NCI-H1930 (cell line): ENCODE measurements around the gene RAB34.
A peak's percentile ranks its signal among the peaks of the same experiment; 100 is the strongest.
"Not testable (repeated sequence)": the region's sequence is repeated elsewhere in the genome, so short reads cannot be mapped to it uniquely, and the experiment has no call there.

Experiments used
- DNase-seq, 2 experiments: peaks; one replicate each; lab custom pipeline; 2025; lab: John Stamatoyannopoulos, UW

Gene RAB34

DNA sequence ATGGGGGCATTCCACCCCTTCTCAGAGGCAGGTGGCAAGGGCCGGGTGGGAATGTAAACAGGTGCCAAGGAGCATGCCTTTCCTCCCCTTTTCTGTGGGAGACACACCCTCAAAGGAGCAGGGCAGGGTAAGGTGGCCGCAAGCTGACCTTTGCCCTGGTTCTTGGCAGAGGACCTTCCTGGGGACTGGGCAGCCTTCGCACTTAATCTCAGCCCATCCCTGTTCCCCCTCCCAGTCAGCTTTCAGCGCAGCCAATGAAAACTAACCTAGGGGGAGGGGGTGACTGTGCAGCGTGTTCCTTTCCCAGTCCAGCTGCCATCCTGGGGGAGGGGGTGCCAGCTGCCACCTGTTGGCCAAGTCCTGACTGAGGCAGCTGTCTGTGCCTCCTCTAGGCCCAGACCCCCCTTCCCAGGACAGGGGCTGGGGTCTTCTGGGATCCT lies 29.0 kb upstream of the RAB34 start:
- DNase-seq: no peak

- DNase-seq: no peak
Observed at GRCh38 chr17:28745786-28746411, 28.2 kb upstream of the RAB34 start.

DNA sequence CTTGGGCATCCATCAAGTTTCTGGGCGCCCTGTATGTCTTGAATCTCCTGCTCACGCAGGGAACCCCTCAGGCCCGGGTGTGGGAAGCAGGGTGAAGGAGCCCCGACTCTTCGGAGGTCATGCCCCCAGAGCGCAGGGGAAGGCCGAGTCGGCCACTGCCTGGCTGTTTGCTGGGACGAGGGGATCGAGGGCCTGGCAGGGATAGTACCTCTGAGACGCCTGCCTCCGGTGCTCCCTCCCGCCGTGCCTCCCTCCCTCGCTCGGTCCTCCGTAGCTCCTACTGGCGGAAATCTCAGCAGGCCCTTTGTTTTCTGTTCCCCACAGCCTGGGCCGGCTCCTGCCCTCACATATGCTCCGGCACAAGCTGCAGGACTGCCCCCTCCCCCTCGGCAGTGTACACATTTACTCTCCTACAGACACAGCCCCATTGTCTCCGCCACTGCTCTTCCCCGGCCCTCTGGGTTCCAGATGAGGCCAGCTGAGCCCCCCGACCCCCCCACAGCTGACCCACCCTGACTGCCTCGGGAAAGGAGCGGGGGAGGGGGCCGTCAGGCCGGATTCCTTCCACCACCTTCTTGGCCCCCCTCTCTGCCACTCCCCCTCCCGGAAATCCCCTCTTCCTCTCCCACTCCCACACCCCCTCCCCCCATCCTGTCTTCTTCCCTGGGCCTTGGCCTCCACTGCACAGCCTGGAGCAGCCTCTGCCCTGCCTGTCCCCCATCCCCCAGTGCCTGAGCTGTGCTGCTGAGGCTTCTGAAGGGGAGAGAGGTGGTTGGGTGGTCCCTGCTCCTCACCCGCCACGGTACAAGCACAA lies 27.5 kb upstream of the RAB34 start:
- peak in 1 of 2 experiments; percentile 11 for DNase-seq

DNA sequence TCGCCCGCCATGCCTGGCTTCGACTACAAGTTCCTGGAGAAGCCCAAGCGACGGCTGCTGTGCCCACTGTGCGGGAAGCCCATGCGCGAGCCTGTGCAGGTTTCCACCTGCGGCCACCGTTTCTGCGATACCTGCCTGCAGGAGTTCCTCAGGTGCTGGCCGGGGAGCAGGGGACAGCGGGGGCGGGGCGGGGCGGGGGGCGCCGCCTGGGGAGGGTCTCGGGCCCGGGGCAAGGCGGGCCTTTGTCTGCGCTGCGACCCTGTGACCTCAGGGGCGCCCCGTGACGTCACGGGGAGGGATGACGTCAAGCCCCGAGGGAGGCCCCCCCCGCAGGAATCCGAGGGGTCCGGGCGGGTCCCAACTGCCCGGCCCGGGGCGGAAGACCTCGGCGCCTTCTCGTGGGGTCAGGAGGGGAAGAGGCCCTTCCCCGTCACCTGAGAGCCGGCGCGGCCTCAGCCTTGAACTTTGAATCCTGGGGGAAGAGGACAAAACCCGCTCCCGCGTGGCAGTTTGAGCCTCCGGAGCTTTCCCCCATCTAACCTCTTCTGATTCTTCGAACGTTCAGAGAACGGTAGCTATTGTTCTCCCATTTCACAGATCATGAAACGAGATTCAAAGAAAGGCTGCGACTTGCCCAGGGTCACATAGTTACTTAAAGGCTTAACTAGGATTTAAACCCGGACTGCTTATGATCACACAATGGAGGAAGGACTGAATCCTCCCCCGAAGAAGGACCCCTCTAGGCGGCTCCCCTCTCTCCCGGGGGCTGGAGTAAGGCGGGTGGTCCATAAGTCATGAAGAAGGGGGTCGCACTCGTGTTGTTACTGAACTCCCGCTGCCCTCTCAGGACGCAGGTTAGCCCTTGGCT lies 26.7 kb upstream of the RAB34 start:
- DNase-seq: peak; percentile 36 to 43

- DNase-seq: peak; percentile 70 to 81
Observed at GRCh38 chr17:28743243-28744103, 25.8 kb upstream of the RAB34 start, which contains the start of gene TRAF4. Gene TRAF4 (plus strand): TSS chr17:28744011. CDS start chr17:28744113, 102 bp downstream.

DNA sequence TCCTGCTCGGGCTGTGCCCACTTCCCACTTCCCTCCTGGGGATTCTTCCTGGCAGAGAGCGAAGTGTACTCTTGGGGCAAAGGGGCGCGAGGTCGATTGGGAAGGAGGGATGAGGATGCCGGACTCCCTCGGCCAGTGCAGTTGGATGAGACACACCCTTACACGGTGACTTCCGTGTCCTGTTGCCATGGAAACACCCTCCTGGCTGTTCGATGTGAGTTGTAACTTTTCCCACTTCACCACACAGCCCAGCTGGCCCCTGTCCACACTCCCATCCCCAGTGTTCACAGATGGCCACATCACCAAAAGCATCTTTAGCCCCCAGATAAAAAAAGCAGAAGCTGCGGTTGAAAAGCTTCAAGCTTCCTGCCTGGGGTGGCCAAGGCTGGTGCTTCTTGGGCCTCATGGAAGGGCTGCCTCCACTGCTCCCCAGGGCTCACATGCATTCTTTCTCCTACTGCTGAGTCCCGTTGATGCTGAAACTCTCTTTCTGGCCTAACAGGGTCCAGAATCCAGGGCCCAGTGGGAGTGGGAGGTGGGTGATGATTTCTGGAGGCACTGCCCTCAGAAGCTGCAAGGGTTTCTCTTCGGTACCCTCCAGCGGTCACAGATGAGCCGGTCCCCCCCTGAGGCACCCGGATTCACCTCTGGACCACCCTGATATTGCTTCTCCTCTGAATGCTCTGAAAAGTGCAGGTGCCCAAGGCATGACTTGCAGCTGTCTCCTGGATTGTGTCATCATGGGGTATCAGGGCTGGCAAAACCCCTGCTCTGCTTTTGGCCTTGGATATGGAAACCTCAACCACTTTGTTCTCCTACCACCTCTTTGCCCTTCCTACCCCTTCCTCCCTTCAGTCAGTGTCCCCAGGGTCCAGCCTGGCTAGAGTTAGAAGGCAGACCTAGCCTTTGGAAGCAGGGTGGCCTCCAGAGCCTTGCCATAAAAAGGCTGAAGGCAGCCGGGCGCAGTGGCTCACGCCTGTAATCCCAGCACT lies 24.0 kb upstream of the RAB34 start:
- DNase-seq: no peak

GRCh38 chr17:28740406-28741357 lies 23.0 kb upstream of the RAB34 start:
- no peak for DNase-seq

DNA sequence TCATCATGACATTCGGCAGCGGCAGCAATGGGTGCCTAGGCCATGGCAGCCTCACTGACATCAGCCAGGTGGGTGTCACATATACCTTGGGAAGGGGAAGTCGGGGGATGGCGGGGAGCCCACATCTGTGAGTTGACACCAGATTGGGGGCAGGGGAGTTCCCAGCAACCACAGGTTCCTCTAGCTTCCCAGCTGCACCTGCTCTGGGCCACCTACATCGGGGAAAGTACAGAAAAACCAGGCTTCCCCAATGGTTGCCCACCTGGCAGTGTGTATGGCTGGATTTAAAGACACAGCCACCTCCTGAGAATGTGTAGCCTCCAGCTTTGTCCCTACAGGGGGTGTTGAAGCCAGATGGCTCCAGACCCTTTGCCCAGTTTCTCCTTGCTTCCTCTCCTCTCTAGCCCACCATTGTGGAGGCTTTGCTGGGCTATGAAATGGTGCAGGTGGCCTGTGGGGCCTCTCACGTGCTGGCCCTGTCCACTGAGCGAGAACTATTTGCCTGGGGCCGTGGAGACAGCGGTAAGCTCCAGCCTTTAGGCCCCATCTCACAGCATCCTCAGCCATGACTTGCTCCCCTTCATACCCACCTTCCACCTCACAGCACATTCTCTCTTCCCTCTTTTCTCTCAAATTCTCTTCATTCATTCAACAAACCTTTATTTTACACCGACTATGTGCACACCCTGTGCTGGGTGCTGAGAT lies 21.2 kb upstream of the RAB34 start:
- no peak for DNase-seq

DNA sequence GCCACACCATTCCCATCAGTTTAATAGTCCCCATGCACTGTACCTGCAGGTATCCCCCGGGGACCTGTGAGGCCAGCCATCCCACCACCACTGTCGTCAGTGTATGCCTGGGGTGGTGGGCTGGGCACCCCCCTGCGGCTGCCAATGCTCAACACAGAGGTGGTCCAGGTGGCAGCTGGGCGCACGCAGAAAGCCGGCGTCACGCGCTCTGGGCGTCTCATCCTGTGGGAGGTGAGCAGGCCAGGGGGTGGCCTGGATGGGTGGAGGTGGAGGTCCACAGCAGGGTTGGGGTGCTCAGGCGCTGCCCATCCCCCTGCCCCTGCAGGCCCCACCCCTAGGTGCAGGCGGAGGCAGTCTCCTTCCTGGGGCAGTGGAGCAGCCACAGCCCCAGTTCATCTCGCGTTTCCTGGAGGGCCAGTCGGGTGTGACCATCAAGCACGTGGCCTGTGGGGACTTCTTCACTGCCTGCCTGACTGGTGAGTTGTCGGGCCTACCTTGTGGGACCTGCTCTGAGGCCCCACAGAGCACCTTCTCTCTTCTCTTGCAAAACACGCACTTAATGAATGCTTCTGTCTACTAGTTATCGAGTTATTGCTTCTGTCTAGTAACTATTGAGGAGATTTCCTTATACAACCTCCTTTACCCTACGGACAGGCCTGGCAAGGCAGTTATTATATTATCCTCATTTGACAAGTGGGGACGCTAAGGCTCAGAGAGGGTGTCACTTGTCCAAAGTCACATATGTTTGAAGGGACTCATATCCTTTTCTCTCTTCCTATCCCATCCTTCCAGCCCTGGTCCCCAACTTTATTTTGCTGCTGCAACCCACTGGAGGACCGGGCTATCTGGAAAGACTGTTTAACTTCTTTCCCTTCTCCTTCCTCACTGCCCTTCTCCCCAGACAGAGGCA lies 20.4 kb upstream of the RAB34 start:
- DNase-seq: no peak

DNA sequence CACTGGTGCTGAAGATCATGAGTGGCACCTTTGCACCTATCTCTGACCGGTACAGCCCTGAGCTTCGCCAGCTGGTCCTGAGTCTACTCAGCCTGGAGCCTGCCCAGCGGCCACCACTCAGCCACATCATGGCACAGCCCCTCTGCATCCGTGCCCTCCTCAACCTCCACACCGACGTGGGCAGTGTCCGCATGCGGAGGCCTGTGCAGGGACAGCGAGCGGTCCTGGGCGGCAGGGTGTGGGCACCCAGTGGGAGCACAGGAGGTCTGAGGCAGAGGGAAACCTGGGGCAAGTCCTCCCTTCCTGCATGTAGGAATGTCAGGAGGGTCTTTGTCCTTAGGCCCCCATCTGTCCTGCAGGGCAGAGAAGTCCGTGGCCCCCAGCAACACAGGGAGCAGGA lies 19.6 kb upstream of the RAB34 start:
- DNase-seq: no peak

- not testable (repeated sequence) for DNase-seq
Observed at GRCh38 chr17:28735913-28736769, 18.5 kb upstream of the RAB34 start.

GRCh38 chr17:28735242-28735722 lies 17.6 kb upstream of the RAB34 start:
- no peak for DNase-seq

DNA sequence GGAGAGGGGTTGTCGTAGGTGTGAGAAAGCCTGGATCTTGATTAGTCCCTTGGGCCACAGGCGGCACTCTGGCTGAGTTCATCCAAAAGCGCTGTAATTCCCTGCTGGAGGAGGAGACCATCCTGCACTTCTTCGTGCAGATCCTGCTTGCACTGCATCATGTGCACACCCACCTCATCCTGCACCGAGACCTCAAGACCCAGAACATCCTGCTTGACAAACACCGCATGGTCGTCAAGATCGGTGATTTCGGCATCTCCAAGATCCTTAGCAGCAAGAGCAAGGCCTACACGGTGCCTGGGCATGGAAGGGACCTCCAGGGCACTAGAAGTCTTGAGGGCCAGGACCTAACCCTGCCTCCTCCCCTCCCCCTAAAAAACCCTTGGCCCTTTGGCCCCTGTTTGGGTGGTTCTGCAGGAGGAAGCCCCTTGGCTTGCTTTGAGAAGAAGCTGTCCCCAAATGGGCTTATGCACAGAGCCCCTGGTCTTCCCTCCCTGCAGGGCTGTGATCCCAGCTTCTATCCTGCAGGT lies 17.1 kb upstream of the RAB34 start:
- no peak for DNase-seq

DNA sequence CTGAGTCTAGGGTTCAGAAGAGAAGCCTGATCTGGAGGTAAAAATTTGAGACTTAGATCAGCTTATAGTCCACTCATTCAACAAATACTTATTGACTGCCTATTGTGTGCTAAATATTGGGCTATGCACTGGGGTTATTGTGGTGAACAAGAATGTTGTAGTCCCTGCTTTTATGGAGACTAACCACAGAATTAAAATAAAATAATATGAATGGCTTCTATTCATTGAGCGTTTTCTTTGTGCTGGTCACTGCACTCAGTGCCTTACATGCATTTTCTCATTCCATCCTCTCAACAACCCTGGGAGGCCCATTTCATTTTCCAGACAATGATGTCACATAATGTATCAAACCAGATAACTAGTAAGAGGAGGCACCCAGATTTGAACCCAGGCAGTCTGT lies 15.7 kb upstream of the RAB34 start:
- no peak for DNase-seq

DNA sequence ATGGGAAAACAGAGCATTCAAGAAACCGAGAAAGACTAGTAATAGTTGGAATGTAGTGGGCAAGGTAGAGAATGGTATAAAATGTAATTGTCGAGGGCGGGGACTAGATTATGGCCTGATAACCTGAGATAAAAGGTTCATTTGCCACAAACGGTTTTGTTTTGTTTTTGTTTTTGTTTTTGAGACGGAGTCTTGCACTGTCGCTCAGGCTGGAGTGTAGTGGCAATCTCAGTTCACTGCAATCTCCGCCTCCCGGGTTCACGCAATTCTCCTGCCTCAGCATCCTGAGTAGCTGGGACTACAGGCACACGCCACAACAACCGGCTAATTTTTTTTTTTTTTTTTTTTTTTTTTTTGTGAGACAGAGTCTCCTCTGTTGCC lies 12.3 kb upstream of the RAB34 start:
- DNase-seq: no peak
